GM21367 (cell line): Measurements from ENCODE around the gene NMRAL1.

Experiments
- ATAC-seq: cut with Tn5 transposase; IDR thresholded peaks from one replicate; pipeline ENCODE4 v1.9.1; 2021; ENCODE audit not compliant: unreplicated experiment

NMRAL1 gene

DNA sequence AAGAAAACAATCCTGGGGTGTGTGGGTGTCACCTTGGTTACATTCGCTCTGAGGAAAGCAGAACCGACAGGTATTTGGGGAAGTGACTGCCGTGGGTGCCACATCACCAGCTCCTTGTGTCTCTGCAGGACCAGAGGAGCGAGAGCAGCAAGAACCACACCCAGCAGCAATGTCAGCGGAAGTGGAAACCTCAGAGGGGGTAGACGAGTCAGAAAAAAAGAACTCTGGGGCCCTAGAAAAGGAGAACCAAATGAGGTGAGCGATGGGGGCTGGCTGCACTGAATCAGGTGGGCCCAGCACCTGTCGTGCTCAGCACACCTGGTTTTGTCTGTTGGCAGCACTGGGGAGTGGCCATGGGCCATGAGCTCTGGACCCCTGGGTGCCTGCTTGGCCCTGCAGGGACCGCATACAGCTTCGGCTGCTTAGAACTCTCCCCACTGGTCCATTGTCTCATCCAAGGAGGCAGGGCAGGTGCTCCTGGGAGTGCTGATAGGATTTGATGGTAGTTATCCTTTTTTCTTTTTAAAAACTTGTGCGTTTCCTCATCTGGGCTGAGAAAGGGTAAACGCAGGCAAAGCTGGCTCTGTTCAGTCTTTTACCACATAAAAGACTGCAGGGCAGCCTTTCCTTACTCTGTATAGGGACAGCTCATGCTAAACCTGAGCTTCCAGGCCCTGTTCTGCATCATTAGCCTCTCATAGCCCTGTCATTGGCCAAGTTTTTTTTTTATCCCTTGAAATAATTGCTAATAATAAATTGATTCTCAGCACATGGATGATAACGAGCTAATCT lies 31.1 kb upstream of the NMRAL1 start:
- ATAC-seq, result peak; percentile 71

DNA sequence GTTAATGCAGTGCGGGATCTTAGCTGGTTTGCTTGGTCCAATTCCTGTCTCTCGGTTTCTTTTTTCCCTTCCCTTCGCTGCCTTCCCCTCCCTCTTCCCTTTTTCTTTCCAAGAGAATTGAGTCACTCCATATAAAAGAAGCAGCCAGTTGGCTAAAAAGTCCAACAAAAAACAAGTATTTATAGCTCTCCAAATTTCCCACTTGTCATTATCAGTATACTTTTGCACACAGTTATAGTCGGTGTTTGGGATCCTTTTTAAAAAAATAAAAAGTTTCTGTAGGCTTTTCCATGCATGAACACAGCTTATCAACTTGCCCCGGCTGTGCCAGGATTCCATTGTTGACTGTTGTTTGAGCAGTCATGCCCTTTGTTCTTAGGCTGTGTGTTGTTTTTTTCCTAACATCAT lies 26.6 kb upstream of the NMRAL1 start:
- no peak for ATAC-seq

DNA sequence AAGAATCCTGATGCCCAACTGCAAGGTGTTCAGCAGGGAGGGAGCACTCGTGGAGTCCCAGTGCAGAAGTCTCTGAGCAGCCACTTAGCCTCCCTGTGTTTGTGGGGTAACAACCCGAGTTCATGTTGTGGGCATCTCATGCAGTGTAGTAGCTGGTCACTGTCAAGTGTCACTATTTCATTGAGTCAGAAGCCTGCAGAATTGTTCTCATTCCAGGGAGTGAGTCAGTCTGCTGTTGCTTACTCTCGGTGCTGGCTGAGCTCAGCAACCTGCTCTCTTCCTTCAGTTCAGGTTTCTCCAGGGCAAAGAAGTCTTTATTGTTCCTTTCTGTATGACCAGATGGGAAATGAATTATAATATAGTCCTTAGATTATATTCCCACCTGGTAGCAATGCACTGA lies 25.8 kb upstream of the NMRAL1 start:
- ATAC-seq, result no peak

DNA sequence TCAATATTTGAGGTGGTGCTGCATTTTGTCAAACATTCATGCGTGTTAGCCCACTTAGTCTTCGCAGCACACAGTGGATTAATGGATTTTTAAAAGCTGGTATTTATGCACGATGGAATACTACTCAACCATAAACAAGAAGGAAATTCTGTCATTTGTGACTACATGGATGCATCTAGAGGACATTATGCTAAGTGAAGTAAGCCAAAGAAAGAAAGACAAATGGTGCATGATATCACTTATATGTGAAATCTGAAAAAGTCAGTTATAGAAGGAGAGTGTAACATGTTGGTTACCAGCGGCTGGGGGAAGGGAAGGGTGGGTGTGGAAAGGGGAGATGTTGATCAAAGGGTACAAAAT lies 24.8 kb upstream of the NMRAL1 start:
- ATAC-seq, result no peak

DNA sequence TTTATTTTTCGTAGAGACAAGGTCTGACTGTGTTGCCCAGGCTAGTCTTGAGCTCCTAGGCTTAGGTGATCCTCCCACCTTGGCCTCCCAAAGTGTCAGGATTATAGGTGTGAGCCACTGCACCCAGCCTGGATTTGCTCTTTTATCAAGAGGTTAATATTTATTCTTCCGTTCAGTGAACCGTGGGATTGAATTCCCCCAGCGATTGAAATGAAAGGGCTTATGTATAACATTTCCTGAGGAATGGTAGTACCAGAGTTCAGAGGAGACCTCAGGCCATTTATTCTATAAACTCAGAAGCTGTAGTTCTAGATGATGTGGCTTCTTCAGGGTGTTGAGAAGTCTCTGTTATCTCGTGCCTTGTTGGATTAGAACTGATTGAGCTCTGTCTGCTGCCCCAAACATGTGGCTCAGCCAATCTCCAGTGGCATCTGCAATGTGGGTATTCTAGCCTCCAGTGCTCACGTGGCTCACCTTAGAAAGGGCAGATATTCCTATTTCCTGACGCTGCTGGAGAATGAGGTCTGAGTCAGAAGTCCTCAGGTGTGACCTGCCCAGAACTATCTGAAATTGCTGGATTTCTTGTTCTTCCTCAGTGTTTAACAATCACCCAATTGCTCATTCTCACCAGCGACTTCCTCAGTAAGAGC lies 24.2 kb upstream of the NMRAL1 start:
- ATAC-seq, result no peak

DNA sequence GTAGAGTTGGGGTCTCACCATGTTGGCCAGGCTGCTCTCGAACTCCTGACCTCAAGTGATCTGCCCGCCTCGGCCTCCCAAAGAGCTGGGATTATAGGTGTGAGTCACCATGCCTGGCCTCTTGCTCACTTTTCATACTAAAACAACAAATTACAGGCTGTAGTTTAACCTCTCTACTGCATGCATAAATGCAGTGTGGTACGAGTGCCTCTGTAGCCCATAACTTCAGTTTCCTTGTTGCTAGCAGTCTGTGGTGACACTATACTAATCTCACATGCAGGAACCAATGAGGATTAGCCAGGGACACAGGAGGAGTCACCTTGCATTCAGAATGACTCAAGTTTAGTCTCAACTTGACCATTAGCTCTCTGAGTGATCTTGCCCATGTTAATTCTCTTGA lies 21.9 kb upstream of the NMRAL1 start:
- ATAC-seq, result no peak

DNA sequence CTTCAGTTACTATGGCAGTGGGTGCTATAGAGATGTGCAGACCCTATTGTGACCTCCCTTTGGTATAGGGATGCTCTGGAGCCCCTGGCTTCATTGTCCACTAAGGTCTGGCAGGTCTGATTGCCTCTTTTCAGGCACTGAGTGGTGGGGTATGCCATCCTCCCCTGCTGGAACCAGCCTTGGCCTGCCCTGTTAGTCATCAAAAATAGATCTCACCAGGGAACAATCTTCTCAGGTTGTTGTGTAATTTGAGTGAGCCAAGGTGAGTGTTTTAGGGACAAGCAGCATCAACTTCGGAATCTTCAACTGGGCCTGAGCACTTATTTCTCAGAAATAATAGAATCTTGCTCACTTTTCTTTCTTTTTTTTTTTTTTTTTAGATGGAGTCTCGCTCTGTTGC lies 21.3 kb upstream of the NMRAL1 start:
- no peak for ATAC-seq

DNA sequence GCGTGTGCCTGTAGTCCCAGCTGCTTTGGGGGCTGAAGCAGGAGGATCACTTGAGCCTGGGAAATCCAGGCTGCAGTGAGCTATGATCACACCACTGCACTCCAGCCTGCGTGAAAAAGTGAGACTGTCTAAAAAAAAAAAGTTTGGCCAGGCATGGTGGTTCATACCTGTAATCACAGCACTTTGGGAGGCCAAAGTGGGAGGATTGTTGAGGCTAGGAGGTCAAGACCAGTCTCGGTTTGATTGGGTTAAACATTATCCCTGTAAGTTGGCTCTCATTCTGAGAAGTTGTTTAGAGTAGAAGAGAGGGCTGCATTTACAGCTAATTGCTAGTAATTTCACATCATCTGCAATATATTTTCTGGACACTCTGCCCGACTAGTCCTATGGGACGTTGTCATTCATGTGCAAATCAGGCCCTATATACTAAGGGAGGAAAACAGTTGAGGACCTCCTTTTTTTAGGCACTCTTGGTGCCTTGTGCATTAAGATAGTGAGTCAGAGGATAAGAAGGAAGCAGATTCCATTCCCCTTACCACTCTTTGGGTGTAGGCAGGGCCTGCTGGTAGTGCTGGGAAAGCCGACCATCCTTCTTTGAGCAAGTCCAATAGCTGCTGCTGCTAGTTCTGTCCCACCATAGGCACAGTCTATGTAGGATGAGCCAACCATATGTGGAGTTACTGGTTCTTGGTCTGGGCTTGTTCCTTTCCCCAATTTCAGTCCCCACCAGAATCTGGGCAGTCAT lies 20.5 kb upstream of the NMRAL1 start:
- no peak for ATAC-seq

DNA sequence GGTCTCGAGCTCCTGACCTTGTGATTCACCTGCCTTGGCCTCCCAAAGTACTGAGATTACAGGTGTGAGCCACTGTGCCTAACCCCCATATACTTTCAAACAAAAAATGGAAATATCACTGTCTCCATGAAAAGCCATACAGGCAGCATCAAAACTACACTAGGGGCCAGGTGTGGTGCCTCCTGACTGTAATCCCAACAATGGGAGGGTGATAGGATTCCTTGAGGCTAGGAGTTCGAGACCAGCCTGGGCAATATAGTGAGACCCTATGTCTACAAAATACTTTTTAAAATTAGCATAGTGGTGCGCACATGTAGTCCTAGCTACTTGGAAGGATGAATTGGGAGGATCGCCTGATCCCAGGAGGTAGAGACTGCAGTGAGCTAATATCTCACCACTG lies 17.5 kb upstream of the NMRAL1 start:
- no peak for ATAC-seq

DNA sequence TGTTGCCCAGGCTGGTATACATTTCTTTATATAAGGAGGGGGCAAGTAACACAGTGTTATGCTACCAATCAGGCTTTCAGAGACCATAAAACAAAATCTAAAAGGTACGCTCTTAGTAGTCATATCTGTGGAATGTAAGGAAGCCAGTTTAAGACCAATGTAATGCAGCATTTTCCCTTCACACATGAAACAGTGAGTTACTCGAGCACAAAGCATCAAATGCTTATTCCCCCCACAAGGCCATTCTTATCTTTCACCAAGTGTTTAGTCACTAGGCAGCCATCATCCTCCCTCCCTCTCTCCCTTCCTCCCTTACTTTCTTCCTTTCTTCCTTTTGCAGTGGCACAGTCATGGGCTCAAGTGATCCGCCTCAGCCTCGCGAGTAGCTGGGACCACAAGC lies 14.6 kb upstream of the NMRAL1 start:
- no peak for ATAC-seq

DNA sequence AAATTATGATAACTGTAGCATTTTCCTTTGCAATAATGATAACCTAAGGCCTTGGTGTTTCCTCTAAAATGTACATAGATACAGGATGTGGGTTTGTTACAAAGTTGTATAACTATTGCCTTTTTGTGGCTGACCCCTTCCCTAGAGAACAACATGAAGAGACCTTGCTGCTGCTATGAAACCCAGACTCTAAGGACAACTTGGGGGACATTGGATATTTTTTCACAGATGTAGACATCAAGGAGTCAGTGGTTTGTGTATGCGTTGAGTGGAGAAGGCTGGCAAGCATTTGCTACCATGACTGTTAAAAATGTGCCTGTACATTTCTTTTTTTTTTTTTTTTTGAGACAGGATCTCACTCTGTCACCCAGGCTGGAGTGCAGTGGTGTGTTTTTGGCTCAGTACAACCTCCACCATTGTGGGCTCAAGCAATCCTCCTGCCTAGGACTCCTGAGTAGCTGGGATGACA lies 14.1 kb upstream of the NMRAL1 start:
- no peak for ATAC-seq

DNA sequence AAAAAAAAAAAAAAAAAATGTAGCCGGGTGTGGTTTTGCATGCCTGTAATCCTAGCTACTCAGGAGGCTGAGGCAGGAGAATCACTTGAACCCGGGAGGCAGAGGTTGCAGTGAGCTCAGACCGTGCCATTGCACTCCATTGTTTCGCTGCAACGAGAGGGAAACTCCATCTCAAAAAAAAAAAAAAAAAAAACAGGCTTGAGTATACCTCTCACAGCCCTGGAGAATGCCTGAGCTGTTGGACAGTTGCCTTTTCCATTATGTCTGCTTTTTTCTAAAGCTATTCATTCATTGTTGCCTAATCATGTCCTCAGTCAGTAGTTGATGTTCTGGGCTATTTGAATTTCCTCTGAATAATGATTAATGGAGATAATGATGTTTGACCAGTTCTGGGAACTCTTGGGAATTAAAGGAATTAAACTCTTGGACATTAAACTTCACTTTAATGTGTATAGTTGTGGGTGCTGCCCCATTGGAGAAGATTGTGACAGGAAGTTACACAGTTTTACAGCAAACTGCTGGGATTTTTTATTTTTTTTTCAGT lies 13.6 kb upstream of the NMRAL1 start:
- ATAC-seq, result no peak

DNA sequence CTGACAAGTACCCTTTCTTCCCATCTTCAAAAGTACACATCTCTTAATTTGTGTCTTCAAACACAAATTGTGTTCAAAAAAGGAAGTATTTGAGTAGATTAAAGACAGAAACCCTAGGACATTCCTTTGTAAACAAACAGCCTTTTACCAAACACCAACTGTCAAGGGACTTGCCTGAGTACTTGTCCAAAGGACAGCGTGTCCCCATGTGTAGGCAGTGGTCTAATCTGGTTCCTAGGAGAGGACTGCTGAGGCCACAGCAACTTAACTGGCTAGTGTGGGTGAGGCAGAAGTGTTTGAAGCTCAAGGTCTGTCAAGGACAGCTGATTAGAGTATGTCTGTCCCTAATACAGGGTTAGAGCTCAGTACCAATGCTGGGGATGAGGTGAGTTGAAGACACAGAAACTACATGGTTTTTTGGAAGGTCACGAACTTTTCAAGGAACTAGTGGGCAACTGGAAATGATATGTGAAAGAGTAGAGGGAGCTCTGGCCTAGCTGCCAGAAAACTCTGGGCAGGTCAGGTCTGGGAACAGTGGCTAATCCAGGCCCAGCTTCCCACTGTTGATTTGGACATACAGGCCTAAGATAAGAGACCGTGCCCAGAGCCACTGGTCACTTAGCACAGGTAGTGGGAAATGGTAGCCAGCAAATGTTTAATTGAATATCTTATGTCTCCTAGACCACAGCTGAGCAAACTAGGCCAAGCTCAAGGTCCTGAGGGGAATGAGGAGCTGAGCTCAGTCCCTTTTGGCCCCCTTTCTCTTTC lies 11.9 kb upstream of the NMRAL1 start:
- no peak for ATAC-seq

DNA sequence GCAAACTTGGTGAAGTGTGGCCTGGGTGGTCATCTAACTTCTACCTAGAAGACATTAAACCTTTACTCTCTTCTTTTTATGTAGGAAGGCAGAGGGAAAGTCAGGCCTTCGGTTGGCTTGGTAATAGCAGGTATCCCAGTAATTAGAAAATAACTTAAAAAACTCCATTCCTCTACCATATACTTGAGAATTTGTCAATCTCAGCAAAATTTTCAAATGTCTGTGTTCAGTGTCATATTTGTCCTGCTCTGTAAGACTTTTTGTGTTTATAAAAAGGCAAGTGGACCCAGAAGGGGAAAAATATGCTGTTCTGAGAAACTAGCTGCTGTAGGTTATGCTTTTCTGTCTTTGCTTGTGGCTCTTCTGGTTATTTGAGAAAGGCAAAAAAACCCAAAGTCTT lies 7.5 kb upstream of the NMRAL1 start:
- ATAC-seq, result no peak

DNA sequence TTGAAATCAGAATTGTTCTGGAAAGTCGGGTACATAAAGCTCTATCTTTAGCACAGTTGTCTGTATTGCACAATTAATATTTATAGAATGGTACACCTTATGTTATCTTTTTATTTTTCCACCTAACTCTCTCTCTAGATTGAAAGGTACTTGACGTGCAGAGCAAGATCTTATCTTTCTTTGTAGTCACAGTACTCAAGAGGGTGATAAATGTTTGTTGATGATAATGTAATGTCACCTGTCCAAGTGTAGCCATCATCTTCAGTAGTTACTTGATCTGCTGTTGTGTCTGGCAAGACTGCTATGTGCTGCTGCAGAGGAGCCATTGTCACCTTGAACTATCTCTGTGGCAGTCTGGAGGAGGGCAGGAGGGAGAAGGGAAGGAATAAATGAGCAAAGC lies 7.1 kb upstream of the NMRAL1 start:
- no peak for ATAC-seq

DNA sequence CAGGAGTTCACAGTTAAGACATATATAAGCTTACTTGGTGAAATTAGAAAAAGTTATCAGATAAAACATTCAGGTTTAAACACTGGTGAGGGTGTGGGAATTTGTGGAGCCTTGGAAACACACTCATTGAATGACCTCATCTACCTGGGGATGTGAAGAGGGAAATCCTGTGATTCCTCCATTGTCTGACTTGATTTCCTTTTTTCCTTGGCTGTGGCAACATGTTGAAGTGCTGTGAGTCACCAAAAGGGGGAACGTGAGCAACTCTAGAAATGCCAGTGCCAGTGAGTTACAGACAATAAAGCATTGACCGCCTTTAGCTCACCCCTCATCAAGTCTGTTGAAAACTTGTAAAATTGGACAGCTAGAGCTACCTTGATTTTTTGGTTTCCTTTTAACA lies 3.5 kb upstream of the NMRAL1 start:
- no peak for ATAC-seq

DNA sequence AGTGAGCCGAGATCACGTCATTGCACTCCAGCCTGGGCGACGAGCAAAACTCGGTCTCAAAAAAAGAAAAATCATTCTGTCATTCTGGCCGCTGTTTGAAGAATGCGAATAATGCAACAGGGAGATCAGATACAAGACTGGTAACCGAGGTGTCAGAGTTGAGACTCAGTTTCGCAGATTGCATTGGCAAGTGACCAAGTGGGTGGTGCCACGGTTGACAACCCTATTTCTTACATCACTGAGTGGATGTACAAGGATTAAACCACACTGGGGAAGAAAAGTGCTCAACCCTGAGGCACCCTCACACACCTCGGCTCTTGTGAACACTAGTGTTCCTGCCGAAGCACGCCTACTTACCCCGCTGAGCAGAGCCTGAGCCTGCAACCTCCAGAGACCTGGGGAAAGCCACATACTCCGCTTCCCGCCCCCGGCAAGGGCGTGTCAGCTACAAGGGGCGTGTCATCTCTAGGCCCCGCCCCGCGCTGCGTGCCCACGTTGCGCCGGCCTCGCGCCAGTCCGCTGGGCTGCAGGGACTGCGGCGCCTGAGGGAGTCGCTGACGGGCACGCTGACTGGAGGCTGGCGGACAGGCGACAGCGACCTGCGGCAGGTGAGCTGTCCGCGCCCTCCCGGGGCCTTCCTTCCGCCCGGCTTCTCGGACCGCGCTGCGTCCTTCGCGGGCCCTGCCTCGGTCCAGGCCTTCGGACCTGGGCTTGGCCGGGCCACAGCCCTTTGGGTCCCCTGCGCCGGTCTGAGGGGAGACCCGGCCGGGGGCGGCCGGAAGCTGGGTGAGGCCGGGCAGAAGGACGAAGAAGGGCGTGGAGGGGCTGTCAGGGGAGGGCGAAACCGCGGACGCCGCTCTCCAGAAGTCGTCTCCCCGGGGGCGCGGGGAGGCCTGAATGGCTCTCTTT lies 1.7 kb upstream of the NMRAL1 start, which contains the start of gene HMOX2:
Gene HMOX2 (plus strand): TSS at position 519 of the 909 bp plus-strand sequence. CDS start 29,127 bp downstream, outside the sequence.
- ATAC-seq, result peak; percentile 78

DNA sequence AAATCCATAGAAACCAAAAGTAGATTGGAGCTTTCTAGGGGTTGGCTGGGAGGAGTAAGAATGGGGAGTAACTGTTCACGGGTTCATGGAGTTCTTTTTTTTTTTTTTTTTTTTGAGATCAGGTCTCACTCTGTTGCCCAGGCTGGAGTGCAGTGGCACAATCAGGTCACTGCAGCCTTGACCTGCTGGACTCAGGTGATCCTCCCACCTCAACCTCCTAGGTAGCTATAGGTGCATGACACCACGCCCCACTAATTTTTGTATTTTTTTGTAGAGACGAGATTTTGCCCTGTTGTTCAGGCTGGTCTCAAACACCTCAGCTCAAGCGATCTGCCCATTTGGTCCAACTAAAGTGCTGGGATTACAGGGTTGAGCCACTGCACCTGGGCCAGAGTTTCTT lies 1.5 kb downstream of the NMRAL1 start:
- ATAC-seq, result no peak

DNA sequence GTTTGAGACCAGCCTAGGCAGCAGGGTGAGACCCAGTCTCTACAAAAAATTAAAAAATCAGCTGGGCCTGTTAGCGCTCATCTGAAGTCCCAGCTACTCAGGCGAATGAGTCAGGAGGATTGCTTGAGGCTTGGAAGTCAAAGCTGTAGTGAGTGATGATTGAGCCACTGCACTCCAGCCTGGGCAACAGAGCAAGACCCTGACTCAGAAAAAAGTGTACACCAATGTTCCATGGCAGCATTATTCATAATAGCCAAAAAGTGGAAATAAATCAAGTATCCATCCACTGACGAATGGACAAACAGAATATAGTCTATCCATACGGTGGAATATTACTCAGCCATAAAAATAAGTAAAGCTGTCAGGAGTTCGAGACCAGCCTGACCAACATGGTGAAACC lies 2.6 kb downstream of the NMRAL1 start:
- no peak for ATAC-seq

DNA sequence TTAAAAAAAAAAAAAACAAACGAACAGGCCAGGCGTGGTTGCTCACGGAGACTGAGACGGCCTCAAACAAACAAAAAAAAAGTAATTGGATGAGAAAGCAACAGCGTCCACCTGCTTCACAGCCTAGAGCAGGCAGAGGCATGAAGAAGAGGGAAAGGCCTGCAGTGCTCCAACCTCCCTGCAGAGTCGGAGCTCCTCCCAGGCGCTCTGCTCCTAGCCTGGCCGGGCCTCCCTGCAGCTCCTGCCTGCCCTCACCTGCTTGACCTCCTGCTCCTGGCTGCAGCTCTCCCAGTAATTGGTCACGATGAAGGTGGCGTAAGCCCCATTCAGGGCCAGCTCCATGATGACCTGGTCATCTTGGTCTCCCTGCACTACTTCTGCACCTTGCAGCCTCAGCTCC lies 5.5 kb downstream of the NMRAL1 start:
- no peak for ATAC-seq
